Measurements from ENCODE around the gene TRIM49D1. TPM values are rescaled to one million over a fixed set of nuclear protein-coding genes. Genes with fewer than 3 reads are reported as not detected.
"Not testable (repeated sequence)": the region's sequence is repeated elsewhere in the genome, so short reads cannot be mapped to it uniquely, and the experiment has no call there.

TRIM49D1 gene
- total RNA-seq, 1 experiment from 2014 or later: not detected

DNA sequence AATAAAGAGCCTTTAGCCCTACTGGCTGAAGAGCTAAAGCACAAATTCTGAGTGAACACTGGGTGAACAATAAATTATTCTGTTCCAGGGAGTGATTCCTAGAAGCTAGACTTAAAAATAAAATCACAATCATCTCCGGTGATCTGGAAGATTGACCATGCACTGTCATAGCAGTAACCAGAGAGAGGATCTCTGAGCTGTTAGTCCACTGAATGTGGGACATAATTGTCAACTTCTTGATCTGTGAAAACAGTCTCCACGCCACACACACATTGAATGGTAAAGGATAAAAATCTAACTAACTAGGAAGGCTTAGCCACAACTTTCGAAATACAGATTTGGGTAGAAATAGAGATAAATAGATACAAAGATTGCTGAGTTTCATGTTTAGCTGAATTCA is 28.8 kb downstream of the TRIM49D1 start:
- POLR2A ChIA-PET (ENCODE audit: unreplicated experiment); DNase-seq; H3K4me2 ChIP-seq (ENCODE audit: low read length); ATAC-seq; H4K20me1 ChIP-seq (ENCODE audit: low read length); H3K27ac ChIP-seq (ENCODE audit: low read length); H3K9me2 ChIP-seq (replicated peaks; ENCODE audit: low read length); H3K36me3 ChIP-seq (ENCODE audit: low read depth, low read length); H3K4me1 ChIP-seq (ENCODE audit: insufficient read depth, low read length); H3K27me3 ChIP-seq (ENCODE audit: low read length); intact Hi-C loops (cut with micrococcal nuclease); H3K4me3 ChIP-seq (ENCODE audit: low read length); H3K79me2 ChIP-seq (ENCODE audit: low read length); H2AFZ ChIP-seq (ENCODE audit: low read length); H3K9ac ChIP-seq (ENCODE audit: low read length); BruUV-seq (replicated peaks); H3F3A ChIP-seq (ENCODE audit: low read length, unreplicated experiment); H3K9me3 ChIP-seq (ENCODE audit: low read length); CTCF ChIA-PET: not testable (repeated sequence)

DNA sequence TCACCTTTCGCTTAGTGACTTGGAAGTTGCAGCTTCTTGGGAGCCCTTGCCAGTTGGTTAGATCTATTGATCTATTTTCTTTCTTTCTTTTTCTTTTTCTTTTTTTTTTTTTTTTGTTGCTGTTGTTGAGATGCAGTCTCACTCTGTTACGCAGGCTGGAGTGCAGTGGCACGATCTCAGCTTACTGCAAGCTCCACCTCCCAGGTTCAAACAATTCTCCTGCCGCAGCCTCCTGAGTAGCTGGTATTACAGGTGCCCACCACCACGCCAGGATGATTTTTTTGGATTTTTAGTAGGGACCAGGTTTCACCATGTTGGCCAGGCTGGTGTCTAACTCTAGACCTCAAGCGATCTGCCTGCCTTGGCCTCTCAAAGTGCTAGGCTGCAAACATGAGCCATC is 44.5 kb downstream of the TRIM49D1 start:
- H3K36me3 ChIP-seq (ENCODE audit: low read depth, low read length); H3K4me1 ChIP-seq (ENCODE audit: insufficient read depth, low read length); H3K4me2 ChIP-seq (ENCODE audit: low read length); POLR2A ChIA-PET (ENCODE audit: unreplicated experiment); H2AFZ ChIP-seq (ENCODE audit: low read length); H3K27me3 ChIP-seq (ENCODE audit: low read length); H3K27ac ChIP-seq (ENCODE audit: low read length); DNase-seq; H3K79me2 ChIP-seq (ENCODE audit: low read length); ATAC-seq; H3K4me3 ChIP-seq (ENCODE audit: low read length); H3K9me2 ChIP-seq (replicated peaks; ENCODE audit: low read length); H3F3A ChIP-seq (ENCODE audit: low read length, unreplicated experiment); CTCF ChIA-PET; H4K20me1 ChIP-seq (ENCODE audit: low read length); intact Hi-C loops (cut with micrococcal nuclease); H3K9ac ChIP-seq (ENCODE audit: low read length); BruUV-seq (replicated peaks); H3K9me3 ChIP-seq (ENCODE audit: low read length): not testable (repeated sequence)

DNA sequence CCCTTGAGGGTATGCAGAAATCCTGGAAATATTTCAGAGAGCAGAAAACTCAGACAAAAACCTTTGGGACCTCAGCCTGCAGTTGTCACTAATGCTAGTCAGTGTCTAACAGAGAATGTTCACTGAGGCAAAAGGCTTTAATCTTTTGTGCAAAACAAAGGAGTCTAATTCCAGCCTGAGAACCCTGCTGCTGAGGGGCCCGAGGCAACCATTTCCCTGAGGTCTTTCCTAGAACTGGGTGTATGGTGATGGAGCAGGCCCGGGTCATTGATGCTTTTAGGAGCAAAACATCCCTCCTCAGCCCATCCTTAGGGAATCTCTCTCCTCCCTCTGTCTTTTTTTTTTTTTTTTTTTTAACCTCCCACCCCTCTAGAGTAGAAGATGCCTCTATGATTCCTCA is 49.5 kb downstream of the TRIM49D1 start:
- CTCF ChIA-PET; H3K9ac ChIP-seq (ENCODE audit: low read length); H3K36me3 ChIP-seq (ENCODE audit: low read depth, low read length); ATAC-seq; H3K27me3 ChIP-seq (ENCODE audit: low read length); H3K4me3 ChIP-seq (ENCODE audit: low read length); H3K9me3 ChIP-seq (ENCODE audit: low read length); intact Hi-C loops (cut with micrococcal nuclease); H3K79me2 ChIP-seq (ENCODE audit: low read length); H3K4me2 ChIP-seq (ENCODE audit: low read length); H3F3A ChIP-seq (ENCODE audit: low read length, unreplicated experiment); DNase-seq; H3K27ac ChIP-seq (ENCODE audit: low read length); H2AFZ ChIP-seq (ENCODE audit: low read length); H3K4me1 ChIP-seq (ENCODE audit: insufficient read depth, low read length); BruUV-seq (replicated peaks); H4K20me1 ChIP-seq (ENCODE audit: low read length); POLR2A ChIA-PET (ENCODE audit: unreplicated experiment); H3K9me2 ChIP-seq (replicated peaks; ENCODE audit: low read length): not testable (repeated sequence)

GRCh38 chr11:89865223-89865622 is 56.8 kb downstream of the TRIM49D1 start:
- H3K36me3 ChIP-seq (ENCODE audit: low read depth, low read length); CTCF ChIA-PET; H3K4me3 ChIP-seq (ENCODE audit: low read length); H3F3A ChIP-seq (ENCODE audit: low read length, unreplicated experiment); H3K4me2 ChIP-seq (ENCODE audit: low read length); POLR2A ChIA-PET (ENCODE audit: unreplicated experiment); H2AFZ ChIP-seq (ENCODE audit: low read length); ATAC-seq; DNase-seq; intact Hi-C loops (cut with micrococcal nuclease); BruUV-seq (replicated peaks); H3K79me2 ChIP-seq (ENCODE audit: low read length); H3K27me3 ChIP-seq (ENCODE audit: low read length); H4K20me1 ChIP-seq (ENCODE audit: low read length); H3K9me3 ChIP-seq (ENCODE audit: low read length); H3K27ac ChIP-seq (ENCODE audit: low read length); H3K9ac ChIP-seq (ENCODE audit: low read length); H3K9me2 ChIP-seq (replicated peaks; ENCODE audit: low read length); H3K4me1 ChIP-seq (ENCODE audit: insufficient read depth, low read length): not testable (repeated sequence)

- DNase-seq; intact Hi-C loops (cut with micrococcal nuclease); H4K20me1 ChIP-seq (ENCODE audit: low read length); H2AFZ ChIP-seq (ENCODE audit: low read length); H3K36me3 ChIP-seq (ENCODE audit: low read depth, low read length); H3F3A ChIP-seq (ENCODE audit: low read length, unreplicated experiment); CTCF ChIA-PET; POLR2A ChIA-PET (ENCODE audit: unreplicated experiment); H3K9ac ChIP-seq (ENCODE audit: low read length); H3K79me2 ChIP-seq (ENCODE audit: low read length); H3K4me2 ChIP-seq (ENCODE audit: low read length); BruUV-seq (replicated peaks); H3K27me3 ChIP-seq (ENCODE audit: low read length); ATAC-seq; H3K27ac ChIP-seq (ENCODE audit: low read length); H3K4me1 ChIP-seq (ENCODE audit: insufficient read depth, low read length); H3K4me3 ChIP-seq (ENCODE audit: low read length); H3K9me2 ChIP-seq (replicated peaks; ENCODE audit: low read length); H3K9me3 ChIP-seq (ENCODE audit: low read length): not testable (repeated sequence)
These were observed 57.9 kb downstream of the TRIM49D1 start for GRCh38 chr11:89863906-89864704.

Other genes starting within 250 kb of the TRIM49D1 start
- gene TRIM77, start 211.9 kb downstream of the TRIM49D1 start, total RNA-seq (2014; rRNA removed): not detected in 2 replicates
- not detected in 2 replicates for gene TRIM49, start 113.7 kb downstream of the TRIM49D1 start, total RNA-seq (2014; rRNA removed)
- gene TRIM64B, start 43.8 kb downstream of the TRIM49D1 start, total RNA-seq (2014; rRNA removed): not detected in 2 replicates
- gene TRIM49D2, start 1.8 kb upstream of the TRIM49D1 start, total RNA-seq (2014; rRNA removed): not detected in 2 replicates
- not detected in 2 replicates for gene TRIM64, start 43.8 kb upstream of the TRIM49D1 start, total RNA-seq (2014; rRNA removed)
- not detected in 2 replicates for gene TRIM49C, start 108.9 kb upstream of the TRIM49D1 start, total RNA-seq (2014; rRNA removed)
- not detected in 2 replicates for gene UBTFL1, start 163.7 kb upstream of the TRIM49D1 start, total RNA-seq (2014; rRNA removed)
- gene NAALAD2, start 212.4 kb upstream of the TRIM49D1 start, total RNA-seq (2014; rRNA removed): 0.29 TPM in 1 of 2 replicates, not detected in the other

Measured in PC-3 (cell line).